ENCODE measurements around the gene CLBA1.
"Not testable (repeated sequence)": the region's sequence is repeated elsewhere in the genome, so short reads cannot be mapped to it uniquely, and the experiment has no call there.

- TF ChIP-seq GABPA (IDR thresholded peaks at IDR 0.05; ENCODE audit: low read depth); CTCF (IDR thresholded peaks at IDR 0.05; ENCODE audit: insufficient read depth, low read length); REST (IDR thresholded peaks at IDR 0.05; ENCODE audit: insufficient replicate concordance, low read depth): not testable (repeated sequence)
Measured at GRCh38 chr14:104945986-104946965, 39.3 kb upstream of the CLBA1 start.

Measured in HL-60 (cell line).